PC-3 (cell line): Measurements from ENCODE around the gene MRPL24. TPM values are rescaled to one million over a fixed set of nuclear protein-coding genes. Genes with fewer than 3 reads are reported as not detected.

Source experiments
- ATAC-seq: fragments of 200-7000 bp; cut with Tn5 transposase; 2 replicates; pipeline ENCODE4 v1.9.1; 2020; ENCODE audit warnings: mild to moderate bottlenecking, moderate library complexity
- BruUV-seq: library from RNA; stranded (reverse); fragments of 400-500 nt; replicated peaks from 2 replicates; lab custom pipeline; 2021; lab: Mats Ljungman, UMichigan
- CTCF ChIA-PET: fragments of 300-600 bp; sonication (Branson Sonifier 250); formaldehyde crosslinking; loops from one replicate; lab custom pipeline; 2022; ENCODE audit warnings: antibody characterized with exemption; lab: Charles Lee
- POLR2A ChIA-PET: fragments of 300-600 bp; sonication (Branson Sonifier 250); formaldehyde crosslinking; loops from one replicate; lab custom pipeline; 2022; ENCODE audit warnings: antibody characterized with exemption; ENCODE audit not compliant: unreplicated experiment; lab: Charles Lee
- DNase-seq: peaks from one replicate; pipeline ENCODE4 v3.0.0-alpha.2; 2015
- H2AFZ ChIP-seq: fragments of 300-600 bp; sonication (generic); 2 replicates; pipeline ENCODE4 v1.6.0; 2016; ENCODE audit warnings: antibody characterized with exemption, low read length
- H3F3A ChIP-seq: fragments of 300-600 bp; sonication (generic); one replicate; pipeline ENCODE4 v1.6.0; 2017; ENCODE audit warnings: antibody characterized with exemption, low read length, control low read depth, mild to moderate bottlenecking; ENCODE audit not compliant: unreplicated experiment
- H3K27ac ChIP-seq: fragments of 300-600 bp; sonication (generic); 2 replicates; pipeline ENCODE4 v1.5.1; 2016; ENCODE audit warnings: mild to moderate bottlenecking, low read length
- H3K27me3 ChIP-seq: fragments of 300-600 bp; sonication (generic); 2 replicates; pipeline ENCODE4 v1.6.1; 2016; ENCODE audit warnings: low read length, mixed read lengths
- H3K36me3 ChIP-seq: fragments of 300-600 bp; sonication (generic); 2 replicates; pipeline ENCODE4 v1.6.1; 2016; ENCODE audit warnings: low read depth, mixed run types, low read length, mixed read lengths
- H3K4me1 ChIP-seq: fragments of 300-600 bp; sonication (generic); 2 replicates; pipeline ENCODE4 v1.5.1; 2016; ENCODE audit warnings: low read length; ENCODE audit not compliant: insufficient read depth
- H3K4me2 ChIP-seq: fragments of 300-600 bp; sonication (generic); 2 replicates; pipeline ENCODE4 v1.6.0; 2016; ENCODE audit warnings: low read length
- H3K4me3 ChIP-seq: fragments of 300-600 bp; sonication (generic); 2 replicates; pipeline ENCODE4 v1.5.1; 2016; ENCODE audit warnings: mild to moderate bottlenecking, low read length, mixed read lengths
- H3K79me2 ChIP-seq: fragments of 300-600 bp; sonication (generic); 2 replicates; pipeline ENCODE4 v1.6.1; 2017; ENCODE audit warnings: low read length, mixed read lengths
- H3K9ac ChIP-seq: fragments of 300-600 bp; sonication (generic); 2 replicates; pipeline ENCODE4 v1.6.0; 2016; ENCODE audit warnings: mild to moderate bottlenecking, low read length
- H3K9me2 ChIP-seq: fragments of 300-600 bp; sonication (generic); replicated peaks from 2 replicates; pipeline ENCODE4 v1.6.1; 2016; ENCODE audit warnings: mixed run types, low read length, mixed read lengths
- H3K9me3 ChIP-seq: fragments of 300-600 bp; sonication (generic); 2 replicates; pipeline ENCODE4 v1.6.1; 2016; ENCODE audit warnings: low read length, mixed read lengths
- H4K20me1 ChIP-seq: fragments of 300-600 bp; sonication (generic); 2 replicates; pipeline ENCODE4 v1.6.1; 2016; ENCODE audit warnings: low read length, mixed read lengths
- EZH2 ChIP-seq: fragments of 300-600 bp; sonication (generic); IDR thresholded peaks from one replicate; pipeline ENCODE4 v1.6.1; 2017; ENCODE audit warnings: antibody characterized with exemption, mild to moderate bottlenecking, low read length; ENCODE audit not compliant: unreplicated experiment
- EZH2phosphoT487 ChIP-seq: fragments of 300-600 bp; sonication (generic); IDR thresholded peaks from 2 replicates; pipeline ENCODE4 v1.6.1; 2018; ENCODE audit warnings: mild to moderate bottlenecking, antibody characterized with exemption, low read length, borderline replicate concordance
- intact Hi-C: fragments of 100-400 bp; cut with micrococcal nuclease; formaldehyde crosslinking; loops from 2 replicates; pipeline ENCODE4 v1.9.0; 2023
- total RNA-seq: library from RNA; depleted of rRNA; stranded (reverse); fragments of >200 nt; gene quantifications from 2 replicates; pipeline ENCODE4 v1.2.3, GENCODE V29; 2014
- TF ChIP-seq, protein P1 (sequence below): fragments of 300-600 bp; sonication (generic); conservative IDR thresholded peaks from 2 replicates; pipeline ENCODE4 v1.5.1; 2017; ENCODE audit warnings: antibody characterized with exemption, low read depth, mild to moderate bottlenecking, low read length

MRPL24 gene
- total RNA-seq, 1 experiment from 2014 or later = 275 TPM

GRCh38 chr1:156733989-156734584 lies 6.8 kb downstream of the MRPL24 start:
- Histone ChIP-seq H2AFZ (no peak overlapping the region), H3K9me2 (no peaks in the 10 kb centered on the region), H3K36me3 (peaks cover 6% of the 10 kb centered on the region; the same call in 1 of the 2 replicates), H3K79me2 (peaks cover 18% of the 10 kb centered on the region), H3F3A (peaks cover 5% of the 10 kb centered on the region), H3K27ac (no peak overlapping the region), H4K20me1 (no peaks in the 10 kb centered on the region), H3K9ac (no peak overlapping the region), H3K9me3 (no peaks in the 10 kb centered on the region), H3K4me3 (no peak overlapping the region), H3K27me3 (no peaks in the 10 kb centered on the region), H3K4me2 (no peak overlapping the region), H3K4me1 (0 out of 2 replicates have a peak, but pooled peaks cover 7% of the 10 kb centered on the region)
- ChIA-PET POLR2A (no interaction called here), CTCF (no interaction called here)
- ATAC-seq (no peak), DNase-seq (no peak)
- intact Hi-C loops = no loop called here
- no TSS peak for BruUV-seq
- TF ChIP-seq EZH2phosphoT487 = no peak
- TF ChIP-seq, protein P1, sequence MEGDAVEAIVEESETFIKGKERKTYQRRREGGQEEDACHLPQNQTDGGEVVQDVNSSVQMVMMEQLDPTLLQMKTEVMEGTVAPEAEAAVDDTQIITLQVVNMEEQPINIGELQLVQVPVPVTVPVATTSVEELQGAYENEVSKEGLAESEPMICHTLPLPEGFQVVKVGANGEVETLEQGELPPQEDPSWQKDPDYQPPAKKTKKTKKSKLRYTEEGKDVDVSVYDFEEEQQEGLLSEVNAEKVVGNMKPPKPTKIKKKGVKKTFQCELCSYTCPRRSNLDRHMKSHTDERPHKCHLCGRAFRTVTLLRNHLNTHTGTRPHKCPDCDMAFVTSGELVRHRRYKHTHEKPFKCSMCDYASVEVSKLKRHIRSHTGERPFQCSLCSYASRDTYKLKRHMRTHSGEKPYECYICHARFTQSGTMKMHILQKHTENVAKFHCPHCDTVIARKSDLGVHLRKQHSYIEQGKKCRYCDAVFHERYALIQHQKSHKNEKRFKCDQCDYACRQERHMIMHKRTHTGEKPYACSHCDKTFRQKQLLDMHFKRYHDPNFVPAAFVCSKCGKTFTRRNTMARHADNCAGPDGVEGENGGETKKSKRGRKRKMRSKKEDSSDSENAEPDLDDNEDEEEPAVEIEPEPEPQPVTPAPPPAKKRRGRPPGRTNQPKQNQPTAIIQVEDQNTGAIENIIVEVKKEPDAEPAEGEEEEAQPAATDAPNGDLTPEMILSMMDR = no peak
- no peak for TF ChIP-seq EZH2

GRCh38 chr1:156728599-156729462 lies 12.1 kb downstream of the MRPL24 start, which contains the start of gene ISG20L2:
TSS of gene ISG20L2 (minus strand) at chr1:156728766. CDS start at chr1:156727652, 1,114 bp downstream.
- DNase-seq (peak; percentile 98), ATAC-seq (peak; percentile 78)
- ChIA-PET POLR2A (interaction anchor here (0.6 to 2.0 kb wide), 10 partner anchors 12 to 1755 kb away, joined by 3 to 28 read pairs (median 4); partner anchors contain the start of genes MRPL24, PMF1 and PRCC), CTCF (interaction anchor here (0.5 to 2.1 kb wide), 6 partner anchors 12 to 228 kb away, joined by 3 to 16 read pairs (median 6); partner anchors contain the start of genes HDGF, MRPL24 and NES)
- Histone ChIP-seq H3K9me3 (no peaks in the 10 kb centered on the region), H3K4me1 (peaks cover 27% of the 10 kb centered on the region), H3K9me2 (no peaks in the 10 kb centered on the region), H2AFZ (peak within 1 kb of the TSS; percentile 87), H4K20me1 (peaks cover 28% of the 10 kb centered on the region), H3K79me2 (peaks cover 60% of the 10 kb centered on the region), H3K27me3 (no peaks in the 10 kb centered on the region), H3K36me3 (peaks cover 17% of the 10 kb centered on the region), H3K9ac (peak within 1 kb of the TSS; percentile 97), H3K4me2 (peak within 1 kb of the TSS; percentile 99), H3F3A (peaks cover 5% of the 10 kb centered on the region), H3K4me3 (peak within 1 kb of the TSS; percentile 98), H3K27ac (peak within 1 kb of the TSS; percentile 67)
- TSS peak; percentile 78 for BruUV-seq
- intact Hi-C loops = loop anchor here (1.0 kb wide), 3 partner anchors 12 to 38 kb away; partner anchors contain the start of genes HDGF, MRPL24 and PRCC
- TF ChIP-seq EZH2phosphoT487 (no peak), EZH2 (no peak)
- TF ChIP-seq, protein P1 = no peak
